Neutrophil (primary cell): ENCODE data around the gene SDHB.
A peak's percentile ranks its signal among the peaks of the same experiment; 100 is the strongest.

Experiments used
- H3K27ac ChIP-seq: fragments of 200-600 bp; sonication (generic); 2 replicates; pipeline ENCODE4 v1.5.1; 2016; ENCODE audit warnings: mild to moderate bottlenecking, moderate library complexity
- H3K27me3 ChIP-seq: fragments of 200-600 bp; sonication (generic); 2 replicates; pipeline ENCODE4 v1.6.0; 2016; ENCODE audit warnings: mild to moderate bottlenecking
- H3K36me3 ChIP-seq: fragments of 200-600 bp; sonication (generic); 2 replicates; pipeline ENCODE4 v1.5.1; 2017
- H3K4me1 ChIP-seq, 2 experiments: fragments of 200-600 bp in 1 of 2; sonication (generic) in 1 of 2; 1 replicate in 1 of 2; 2 replicates in 1 of 2; pipeline versions ENCODE4 v1.5.1 to v1.6.1; 2013 to 2016; ENCODE audit warnings: low read depth in 1 of 2, low read length in 1 of 2, mild to moderate bottlenecking in 1 of 2, moderate library complexity in 1 of 2; ENCODE audit not compliant: control insufficient read depth in 1 of 2, insufficient read depth in 1 of 2
- H3K4me3 ChIP-seq, 2 experiments: fragments of 200-600 bp in 1 of 2; sonication (generic) in 1 of 2; 1 replicate in 1 of 2; 2 replicates in 1 of 2; pipeline ENCODE4 v1.5.1; 2013 to 2016; ENCODE audit warnings: low read depth in 1 of 2, low read length in 1 of 2, mild to moderate bottlenecking in 1 of 2, moderate library complexity in 1 of 2
- H3K9me3 ChIP-seq: fragments of 200-600 bp; sonication (generic); 2 replicates; pipeline ENCODE4 v1.5.1; 2016
- CTCF ChIP-seq: fragments of 200-600 bp; sonication (generic); IDR thresholded peaks from 2 replicates; pipeline ENCODE4 v1.5.1; 2016; ENCODE audit warnings: antibody characterized with exemption

The SDHB gene

GRCh38 chr1:17061486-17061885 is 7.7 kb upstream of the SDHB start:
- Histone ChIP-seq H3K27ac (peak overlapping the region; percentile 95), H3K36me3 (no peaks in the 10 kb centered on the region), H3K4me1 (peaks cover 73 to 74% of the 10 kb centered on the region in 2 experiments), H3K9me3 (no peaks in the 10 kb centered on the region), H3K4me3 (peak overlapping the region; percentile 29 to 54), H3K27me3 (no peaks in the 10 kb centered on the region)
- TF ChIP-seq CTCF = no peak

- Histone ChIP-seq H3K4me3 (peak overlapping the region; percentile 35 to 54), H3K27ac (peak overlapping the region; percentile 95), H3K27me3 (no peaks in the 10 kb centered on the region), H3K9me3 (no peaks in the 10 kb centered on the region), H3K4me1 (peaks cover 62 to 63% of the 10 kb centered on the region in 2 experiments), H3K36me3 (no peaks in the 10 kb centered on the region)
- no peak for TF ChIP-seq CTCF
Measured at GRCh38 chr1:17060306-17060749, 6.5 kb upstream of the SDHB start.

GRCh38 chr1:17059391-17060305 is 5.8 kb upstream of the SDHB start:
- peaks cover 55 to 56% of the 10 kb centered on the region in 2 experiments for H3K4me1 ChIP-seq
- no peaks in the 10 kb centered on the region for H3K9me3 ChIP-seq
- peak overlapping the region; percentile 95 for H3K27ac ChIP-seq
- no peaks in the 10 kb centered on the region for H3K36me3 ChIP-seq
- peak; percentile 92 for TF ChIP-seq CTCF
- no peaks in the 10 kb centered on the region for H3K27me3 ChIP-seq
- H3K4me3 ChIP-seq = peak overlapping the region; percentile 35 to 54

GRCh38 chr1:17056551-17056950 is 2.7 kb upstream of the SDHB start:
- TF ChIP-seq CTCF = no peak

GRCh38 chr1:17055801-17056200 is 2.0 kb upstream of the SDHB start:
- no peak overlapping the region for H3K27ac ChIP-seq
- H3K4me3 ChIP-seq = no peak overlapping the region
- peaks cover 35 to 42% of the 10 kb centered on the region in 2 experiments for H3K4me1 ChIP-seq
- no peaks in the 10 kb centered on the region for H3K9me3 ChIP-seq
- H3K27me3 ChIP-seq = no peaks in the 10 kb centered on the region
- H3K36me3 ChIP-seq = peaks cover 4% of the 10 kb centered on the region
- no peak for TF ChIP-seq CTCF

More at GRCh38 chr1:17056551-17056950, 2.7 kb upstream of the SDHB start:
- Histone ChIP-seq H3K9me3 (no peaks in the 10 kb centered on the region), H3K27ac (no peak overlapping the region), H3K4me3 (no peak overlapping the region), H3K27me3 (no peaks in the 10 kb centered on the region), H3K4me1 (peaks cover 42 to 45% of the 10 kb centered on the region in 2 experiments), H3K36me3 (no peaks in the 10 kb centered on the region)
